HL-60/S4 treated with retinoic acid at 250 ng/mL for 4 days and 3 days (cell line): Measurements from ENCODE around the gene RBX1.
"Not testable (repeated sequence)": the region's sequence is repeated elsewhere in the genome, so short reads cannot be mapped to it uniquely, and the experiment has no call there.

Source experiments
- in situ Hi-C: fragments of 300-500 bp; cut with MboI; formaldehyde crosslinking; loops from 2 replicates; pipeline ENCODE4 v1.7.0; 2022; ENCODE audit warnings: low sequenced_read_pairs

The RBX1 gene

GRCh38 chr22:40950962-40951794 is at the start of gene RBX1:
RBX1 (plus strand) TSS chr22:40951378; CDS start chr22:40951399, 21 bp downstream.
- in situ Hi-C loops, result loop anchor here (10.0 kb wide), 1 partner anchor 134 kb away; no protein-coding TSS in a partner anchor

GRCh38 chr22:40904101-40904500 is 47.1 kb upstream of the RBX1 start:
- in situ Hi-C loops, result no loop called here

GRCh38 chr22:40908895-40909294 is 42.3 kb upstream of the RBX1 start:
- in situ Hi-C loops, result no loop called here

GRCh38 chr22:40911772-40912171 is 39.4 kb upstream of the RBX1 start:
- in situ Hi-C loops, result no loop called here

GRCh38 chr22:40912987-40913386 is 38.2 kb upstream of the RBX1 start:
- in situ Hi-C loops, result not testable (repeated sequence)

- in situ Hi-C loops, result no loop called here
Observed at GRCh38 chr22:40919446-40919845, 31.7 kb upstream of the RBX1 start.

GRCh38 chr22:40920526-40920925 is 30.7 kb upstream of the RBX1 start:
- in situ Hi-C loops, result no loop called here

GRCh38 chr22:40922484-40923303 is 28.5 kb upstream of the RBX1 start:
- in situ Hi-C loops, result no loop called here

GRCh38 chr22:40928657-40929056 is 22.5 kb upstream of the RBX1 start:
- in situ Hi-C loops, result no loop called here

GRCh38 chr22:40932396-40932795 is 18.8 kb upstream of the RBX1 start:
- in situ Hi-C loops, result no loop called here

- in situ Hi-C loops, result no loop called here
Observed at GRCh38 chr22:40939202-40939601, 12.0 kb upstream of the RBX1 start.

- in situ Hi-C loops, result loop anchor here (10.0 kb wide), 1 partner anchor 133 kb away; no protein-coding TSS in a partner anchor
Observed at GRCh38 chr22:40951795-40952605, 822 bp downstream of the RBX1 start.

GRCh38 chr22:40953471-40953870 is 2.3 kb downstream of the RBX1 start:
- in situ Hi-C loops, result loop anchor here (10.0 kb wide), 1 partner anchor 131 kb away; no protein-coding TSS in a partner anchor

- in situ Hi-C loops, result loop anchor here (10.0 kb wide), 1 partner anchor 131 kb away; no protein-coding TSS in a partner anchor
Observed at GRCh38 chr22:40954113-40954512, 2.9 kb downstream of the RBX1 start.

- in situ Hi-C loops, result loop anchor here (10.0 kb wide), 1 partner anchor 129 kb away; no protein-coding TSS in a partner anchor
Observed at GRCh38 chr22:40955571-40955970, 4.4 kb downstream of the RBX1 start.

- in situ Hi-C loops, result loop anchor here (10.0 kb wide), 1 partner anchor 127 kb away; no protein-coding TSS in a partner anchor
Observed at GRCh38 chr22:40957601-40958000, 6.4 kb downstream of the RBX1 start.

GRCh38 chr22:40958299-40958698 is 7.1 kb downstream of the RBX1 start:
- in situ Hi-C loops, result loop anchor here (10.0 kb wide), 1 partner anchor 127 kb away; no protein-coding TSS in a partner anchor

GRCh38 chr22:40960145-40960544 is 9.0 kb downstream of the RBX1 start:
- in situ Hi-C loops, result no loop called here

- in situ Hi-C loops, result no loop called here
Observed at GRCh38 chr22:40965936-40966725, 15.0 kb downstream of the RBX1 start.

- in situ Hi-C loops, result no loop called here
Observed at GRCh38 chr22:40966726-40967085, 15.5 kb downstream of the RBX1 start.
